A673 (cell line): ENCODE measurements around the gene SAMD15.

Source experiments
- EZH2 ChIP-seq: fragments of 200-600 bp; sonication (generic); IDR thresholded peaks from 2 replicates; pipeline ENCODE4 v1.6.1; 2017; ENCODE audit warnings: borderline replicate concordance, low read depth, mild to moderate bottlenecking, mixed read lengths, antibody characterized with exemption, low read length; ENCODE audit not compliant: poor library complexity, severe bottlenecking
- TF ChIP-seq, protein P1 (sequence below): fragments of 300-800, 200-600 bp; sonication (generic); conservative IDR thresholded peaks from 2 replicates; pipeline ENCODE4 v1.5.1; 2017; ENCODE audit warnings: low read depth, mild to moderate bottlenecking, antibody characterized with exemption, low read length, moderate library complexity, mixed read lengths

DNA sequence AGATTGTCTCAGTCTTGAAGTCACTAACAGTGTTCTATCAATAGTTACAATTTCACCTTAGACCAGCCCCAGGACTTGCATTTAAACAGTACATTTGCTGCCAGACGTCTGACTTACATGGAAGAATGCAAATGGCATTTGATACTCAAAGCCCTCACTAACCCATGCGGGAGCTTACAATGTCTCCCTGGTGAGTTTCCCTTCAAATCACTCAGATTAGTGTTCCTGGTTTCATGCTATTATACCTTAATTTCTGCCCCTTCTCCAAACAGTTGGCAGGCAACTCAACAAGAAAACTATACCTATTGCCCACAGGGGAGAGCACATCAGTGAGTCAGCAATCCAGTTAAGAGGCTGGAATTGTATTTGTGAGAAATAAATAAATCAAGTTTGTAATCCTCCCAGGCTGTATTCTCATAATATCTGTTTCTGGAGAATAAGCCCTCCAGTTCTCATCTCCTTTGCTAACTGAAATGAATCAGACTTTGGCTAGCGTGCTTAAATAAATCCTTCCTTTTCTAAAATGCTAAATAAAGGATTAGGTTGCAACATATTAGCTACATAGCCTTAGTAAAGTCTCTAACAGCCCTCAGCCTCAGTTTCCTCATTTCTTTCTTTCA lies 32.7 kb upstream of the SAMD15 start:
- TF ChIP-seq, protein P1, sequence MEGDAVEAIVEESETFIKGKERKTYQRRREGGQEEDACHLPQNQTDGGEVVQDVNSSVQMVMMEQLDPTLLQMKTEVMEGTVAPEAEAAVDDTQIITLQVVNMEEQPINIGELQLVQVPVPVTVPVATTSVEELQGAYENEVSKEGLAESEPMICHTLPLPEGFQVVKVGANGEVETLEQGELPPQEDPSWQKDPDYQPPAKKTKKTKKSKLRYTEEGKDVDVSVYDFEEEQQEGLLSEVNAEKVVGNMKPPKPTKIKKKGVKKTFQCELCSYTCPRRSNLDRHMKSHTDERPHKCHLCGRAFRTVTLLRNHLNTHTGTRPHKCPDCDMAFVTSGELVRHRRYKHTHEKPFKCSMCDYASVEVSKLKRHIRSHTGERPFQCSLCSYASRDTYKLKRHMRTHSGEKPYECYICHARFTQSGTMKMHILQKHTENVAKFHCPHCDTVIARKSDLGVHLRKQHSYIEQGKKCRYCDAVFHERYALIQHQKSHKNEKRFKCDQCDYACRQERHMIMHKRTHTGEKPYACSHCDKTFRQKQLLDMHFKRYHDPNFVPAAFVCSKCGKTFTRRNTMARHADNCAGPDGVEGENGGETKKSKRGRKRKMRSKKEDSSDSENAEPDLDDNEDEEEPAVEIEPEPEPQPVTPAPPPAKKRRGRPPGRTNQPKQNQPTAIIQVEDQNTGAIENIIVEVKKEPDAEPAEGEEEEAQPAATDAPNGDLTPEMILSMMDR: no peak
- TF ChIP-seq EZH2: no peak
